ENCODE data around the gene AGBL1.

- no peak for TF ChIP-seq CTCF (IDR thresholded peaks at IDR 0.05)
- no peak for TF ChIP-seq POLR2A (IDR thresholded peaks at IDR 0.05)
Observed at GRCh38 chr15:86162641-86163040, 83.0 kb downstream of the AGBL1 start.

Measured in right lobe of liver (tissue), 4 donors.